SW 1271 (cell line): Measurements from ENCODE around the gene BMP4.
A peak's percentile ranks its signal among the peaks of the same experiment; 100 is the strongest.

Experiments used
- DNase-seq, 2 experiments: peaks; one replicate each; lab custom pipeline; 2025; lab: John Stamatoyannopoulos, UW

The BMP4 gene

DNA sequence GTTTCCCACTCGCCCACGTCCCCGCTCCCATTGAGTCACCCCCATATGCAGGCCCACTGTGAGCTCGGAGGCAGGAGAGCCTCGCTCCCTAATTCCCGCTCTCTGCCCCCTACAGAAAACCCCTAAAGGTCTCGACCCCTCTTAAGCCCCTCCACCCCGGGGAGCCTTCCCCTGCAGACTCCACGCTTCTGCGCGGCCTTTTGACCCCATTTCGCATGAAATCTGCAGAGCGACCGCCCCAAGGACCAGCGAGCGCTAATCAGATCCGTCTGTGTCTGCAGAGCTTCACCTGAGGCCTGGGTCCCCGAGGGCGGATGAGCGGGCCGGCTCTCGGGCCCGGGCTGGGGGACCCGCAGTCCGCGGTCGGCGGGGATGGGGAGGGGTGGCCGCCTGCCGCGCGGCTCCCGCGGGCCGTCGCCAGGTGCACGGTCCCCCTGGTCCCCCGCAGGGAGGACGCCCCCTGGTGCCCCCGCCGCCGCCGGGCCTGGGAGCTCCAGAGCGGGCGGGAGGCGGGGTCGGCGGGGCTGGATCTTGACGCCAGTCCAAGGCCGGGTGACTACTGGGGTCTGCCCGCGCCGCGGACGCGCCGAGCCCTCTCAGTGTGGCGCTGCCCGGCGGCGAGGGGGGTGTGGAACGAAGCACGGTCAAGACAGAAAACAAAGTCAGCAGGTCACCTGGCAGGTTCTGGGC lies 10.1 kb downstream of the BMP4 start:
- no peak for DNase-seq

DNA sequence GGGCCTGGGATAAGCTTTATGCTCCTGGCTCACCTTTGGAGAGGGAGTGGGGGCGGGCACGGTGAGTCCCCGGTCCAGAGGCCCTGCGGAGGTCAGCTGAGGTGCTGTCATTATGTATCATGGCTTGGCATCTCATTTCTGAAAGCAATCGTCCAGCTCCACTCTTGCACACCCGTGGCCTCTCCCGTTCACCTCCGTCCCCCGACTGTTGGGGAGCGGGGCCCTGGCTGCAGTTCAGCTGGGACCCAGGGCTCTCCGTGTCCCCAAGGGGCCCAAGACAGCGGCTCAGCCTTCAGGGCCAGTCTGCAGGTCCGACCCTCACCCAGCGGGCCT lies 10.6 kb downstream of the BMP4 start:
- no peak for DNase-seq

DNA sequence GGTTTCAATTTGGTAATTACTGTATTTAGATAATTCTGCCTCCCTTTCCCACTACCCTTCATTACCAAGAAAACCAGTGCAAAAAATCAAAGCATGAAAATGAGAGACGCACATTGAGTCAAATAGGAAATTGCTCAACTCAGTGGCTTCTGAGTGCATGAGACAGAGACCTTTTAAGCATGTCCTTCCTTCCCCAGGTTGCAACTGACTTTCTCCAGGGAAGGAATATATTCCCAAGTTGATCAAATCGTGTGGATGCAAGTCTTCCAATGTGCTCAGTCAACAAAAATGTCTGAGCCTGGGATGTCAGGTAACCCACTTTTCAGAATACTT lies 12.9 kb downstream of the BMP4 start:
- no peak for DNase-seq

DNA sequence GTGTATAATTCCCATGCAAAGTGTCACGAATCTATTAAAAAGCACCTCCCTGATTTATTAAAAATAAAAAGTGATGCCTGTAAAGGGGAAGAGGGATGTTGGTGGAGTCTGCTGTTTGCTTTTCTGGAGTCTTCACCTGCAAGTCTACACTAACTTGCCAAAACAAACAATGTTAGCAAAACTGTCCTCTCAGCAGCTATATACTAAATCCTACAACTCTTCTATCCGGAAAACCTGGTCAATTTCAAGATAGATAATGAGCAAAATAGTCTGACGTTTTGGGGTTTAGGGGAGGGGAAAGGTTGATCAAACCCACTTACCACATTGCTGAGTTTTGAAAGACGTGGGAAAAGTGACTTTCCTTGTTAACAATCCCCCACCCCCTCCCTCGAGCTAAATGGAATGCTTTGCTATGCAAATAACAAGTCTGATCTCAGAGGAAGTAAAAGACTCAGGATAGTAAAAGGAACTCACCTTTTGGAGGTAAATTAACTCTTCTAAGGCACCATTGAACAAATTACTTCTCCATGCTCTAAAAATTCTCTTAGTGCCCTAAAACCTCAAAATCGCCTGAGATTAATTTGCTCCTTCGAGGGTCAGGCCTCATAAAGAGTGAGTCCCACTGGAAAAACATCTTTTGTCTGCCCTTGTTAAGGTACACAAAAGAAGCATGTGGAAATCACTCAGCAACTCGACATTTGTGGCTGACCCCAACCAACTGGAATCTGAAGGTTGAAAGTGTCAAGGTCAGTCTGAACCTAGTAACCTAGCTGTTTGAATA lies 13.5 kb downstream of the BMP4 start:
- no peak for DNase-seq

DNA sequence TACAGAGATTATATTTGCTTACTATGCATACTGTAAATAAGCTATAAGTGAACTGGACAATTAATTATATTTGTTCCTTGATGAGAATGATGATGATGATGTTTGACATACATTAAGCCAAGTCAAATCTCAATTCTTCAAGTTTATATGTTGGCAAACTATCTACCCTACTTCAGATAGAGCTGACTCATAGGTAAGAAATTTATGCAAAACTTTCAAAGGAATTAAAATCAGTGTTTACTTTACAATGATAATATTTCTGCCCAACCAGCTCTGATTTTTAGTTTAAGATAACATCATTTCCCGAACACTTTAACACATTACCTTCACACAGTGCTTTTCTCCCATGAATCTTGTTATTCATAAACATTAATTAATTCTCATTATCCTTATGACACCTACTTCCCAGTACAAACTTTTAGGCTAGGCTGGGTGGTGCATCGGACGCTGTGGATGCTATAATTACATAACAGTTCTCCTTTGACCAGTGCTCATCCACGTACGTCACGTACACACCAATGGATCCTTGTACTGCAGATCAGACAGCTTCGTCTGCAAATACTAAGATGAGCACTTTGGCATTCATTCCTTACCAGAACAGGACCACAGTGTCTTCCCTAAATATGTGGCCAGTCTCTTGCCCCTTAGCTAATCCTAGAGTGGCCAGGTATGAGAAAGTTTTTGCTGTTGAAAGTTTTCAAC lies 18.3 kb downstream of the BMP4 start:
- no peak for DNase-seq

DNA sequence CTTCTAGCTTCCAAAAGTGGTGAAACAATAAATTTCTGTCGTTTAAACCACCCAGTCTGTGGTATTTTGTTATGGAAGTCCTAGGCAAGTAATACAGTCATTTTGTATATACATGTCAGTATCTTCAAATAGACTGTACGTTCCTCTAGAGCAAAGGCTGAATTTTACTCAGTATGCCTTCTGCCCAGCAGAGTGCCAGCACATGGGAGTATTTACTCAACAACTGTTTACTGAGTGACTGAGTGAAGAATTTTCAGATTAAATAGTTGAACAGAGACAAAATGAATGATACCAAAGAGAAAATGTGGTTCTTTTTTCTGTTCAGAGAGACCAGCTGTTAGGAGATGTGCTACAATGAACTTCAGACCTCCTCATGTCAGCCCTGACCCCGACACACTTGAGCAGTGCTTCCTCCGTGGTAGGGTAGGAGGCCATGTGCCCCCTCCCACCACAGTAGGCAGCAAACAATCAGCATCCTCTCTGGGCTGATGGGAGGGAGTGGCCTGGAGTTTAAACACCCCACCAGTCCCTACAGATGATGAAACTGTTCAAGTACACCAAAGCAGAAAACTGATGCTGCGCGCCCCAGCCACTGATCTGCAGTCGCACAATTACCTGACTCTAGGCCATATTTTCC lies 21.7 kb downstream of the BMP4 start:
- no peak for DNase-seq

DNA sequence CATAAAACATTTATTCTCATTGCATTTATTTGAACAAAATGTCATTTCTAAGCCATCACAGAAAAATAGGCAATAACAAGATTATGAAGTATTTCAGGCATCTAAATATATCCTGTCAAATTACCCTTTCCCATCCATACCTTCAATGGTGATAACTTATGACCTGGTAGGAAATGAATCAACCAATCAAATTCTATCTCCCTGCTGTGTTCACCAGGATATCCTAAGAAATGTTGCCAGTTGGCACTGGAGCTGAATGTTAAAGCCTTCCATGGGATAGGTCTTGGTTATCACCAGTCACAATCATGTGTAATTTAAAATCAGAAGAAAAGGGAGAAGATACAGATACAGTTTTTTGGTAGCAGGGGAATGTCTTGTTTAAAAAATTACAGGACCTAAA lies 23.7 kb downstream of the BMP4 start:
- DNase-seq, result no peak

DNA sequence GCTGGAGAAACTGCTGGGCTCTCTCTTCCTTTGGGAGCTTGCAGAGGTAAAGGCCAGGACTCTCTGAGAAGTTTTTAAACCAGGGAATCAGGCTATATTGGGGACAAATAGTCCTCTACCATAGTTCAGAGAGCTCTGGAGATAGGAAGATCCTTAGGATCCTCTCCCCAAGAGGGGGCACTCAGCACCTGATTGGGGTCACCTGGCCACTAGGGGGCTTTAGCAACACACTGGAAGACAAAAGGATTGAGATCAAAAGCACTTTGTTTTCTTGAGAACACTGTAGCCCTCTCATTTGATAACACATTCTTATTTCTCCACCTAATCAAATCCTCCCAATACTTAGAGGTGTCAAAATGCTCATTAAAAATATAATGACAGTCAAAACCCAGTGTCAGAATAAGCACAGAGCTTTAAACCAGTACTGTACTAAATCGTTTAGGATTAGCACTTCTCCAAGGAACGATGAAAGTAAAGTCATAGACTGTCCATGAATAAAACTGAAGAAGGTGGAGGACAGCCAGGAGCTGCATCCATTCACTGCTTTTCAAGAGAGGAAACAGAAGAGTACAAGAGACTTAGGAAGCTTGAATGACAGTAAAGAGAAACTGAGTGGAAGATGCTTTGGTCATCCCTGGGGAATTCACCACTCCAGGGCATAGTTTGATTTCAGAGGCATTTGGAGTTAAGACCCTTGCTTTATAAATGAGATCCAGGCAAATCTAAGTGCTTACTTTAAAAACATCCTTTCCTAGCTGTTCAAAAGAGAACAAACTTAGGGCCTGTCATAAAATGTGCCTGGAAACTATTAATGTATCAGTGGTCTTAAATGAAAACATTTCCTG lies 26.5 kb downstream of the BMP4 start:
- DNase-seq, result peak in 1 of 2 experiments; percentile 11

DNA sequence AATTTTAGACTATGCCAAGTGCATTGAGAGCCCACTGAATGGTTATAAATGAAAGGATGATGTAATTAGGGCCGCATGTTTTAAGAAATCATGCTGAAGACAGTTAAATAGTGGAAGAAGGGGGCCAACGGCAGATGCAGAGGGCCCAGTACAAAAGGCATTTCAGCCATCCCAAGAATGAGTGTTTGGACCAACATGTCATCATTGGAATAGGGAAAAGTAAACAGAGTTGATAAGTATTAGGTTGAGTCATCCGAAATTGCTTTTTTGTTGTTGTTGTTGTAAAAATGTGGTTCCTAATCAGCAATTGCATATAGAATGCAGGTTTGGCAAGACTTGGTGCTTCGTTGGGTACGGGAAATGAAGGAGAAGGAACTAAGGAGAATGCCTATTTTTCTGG lies 29.5 kb downstream of the BMP4 start:
- DNase-seq, result peak in 1 of 2 experiments; percentile 58

DNA sequence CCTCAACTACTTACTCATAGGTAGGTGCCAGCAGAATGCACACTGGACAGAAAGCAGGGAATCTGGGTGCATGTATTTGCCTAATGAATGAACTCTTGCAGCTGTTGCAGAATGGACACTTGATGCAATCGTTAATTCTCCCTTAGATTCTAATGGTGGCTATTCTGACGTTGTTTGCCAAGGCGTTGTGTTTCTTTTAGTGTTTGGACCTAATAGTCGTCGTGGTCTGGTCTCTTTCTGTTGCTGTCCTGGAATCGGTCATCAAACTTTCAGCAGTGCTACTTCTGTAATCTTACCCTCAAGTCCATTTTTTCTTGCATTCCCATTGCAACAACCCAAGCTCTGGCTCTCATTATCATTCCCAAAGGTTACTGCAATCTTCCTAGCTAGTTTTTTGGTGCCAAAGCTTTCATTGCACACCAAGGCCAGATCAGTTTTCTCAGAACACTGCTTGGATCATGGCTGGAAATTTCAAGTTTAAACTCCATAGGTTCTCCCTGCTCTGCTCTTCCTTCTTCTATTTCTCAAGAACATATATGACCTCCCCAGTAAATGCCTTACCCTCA lies 31.3 kb downstream of the BMP4 start:
- no peak for DNase-seq

DNA sequence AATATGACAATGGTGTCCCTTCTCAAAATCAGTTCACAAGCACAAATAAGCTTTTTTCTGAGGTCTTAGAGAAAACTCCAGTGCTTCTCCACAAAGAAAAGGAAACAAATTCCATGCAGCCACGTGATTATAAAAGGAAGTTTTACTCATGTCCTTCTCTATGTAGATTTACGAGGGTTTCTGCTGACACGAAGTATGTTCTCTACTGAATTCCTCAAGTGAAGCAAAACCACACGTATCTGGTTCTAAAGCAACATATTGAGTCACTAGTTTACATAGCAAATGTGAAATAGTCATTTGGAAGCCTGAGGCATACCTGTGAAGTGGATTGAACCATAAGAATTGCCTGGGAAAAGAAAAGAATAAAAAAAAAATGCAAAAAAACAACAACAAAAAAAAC lies 31.9 kb downstream of the BMP4 start:
- DNase-seq, result peak in 1 of 2 experiments; percentile 54

DNA sequence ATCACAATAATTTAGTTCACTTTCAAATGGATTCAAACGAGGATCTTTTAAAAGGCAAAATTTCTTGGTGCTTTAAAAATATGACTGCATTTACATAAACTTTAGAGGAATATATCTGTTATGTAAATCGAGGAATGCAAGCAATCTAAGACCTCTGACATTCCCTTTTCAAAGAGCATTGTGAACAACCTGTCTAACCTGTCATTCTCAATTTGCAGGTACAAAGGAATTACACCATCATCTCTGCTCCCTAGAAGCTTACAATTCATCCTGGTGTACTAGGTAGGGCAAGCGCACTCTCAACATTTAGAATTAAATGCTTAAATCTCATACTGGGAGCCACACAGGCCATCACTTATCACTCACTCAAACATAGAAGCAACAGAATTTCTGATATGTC lies 35.6 kb downstream of the BMP4 start:
- DNase-seq, result no peak

DNA sequence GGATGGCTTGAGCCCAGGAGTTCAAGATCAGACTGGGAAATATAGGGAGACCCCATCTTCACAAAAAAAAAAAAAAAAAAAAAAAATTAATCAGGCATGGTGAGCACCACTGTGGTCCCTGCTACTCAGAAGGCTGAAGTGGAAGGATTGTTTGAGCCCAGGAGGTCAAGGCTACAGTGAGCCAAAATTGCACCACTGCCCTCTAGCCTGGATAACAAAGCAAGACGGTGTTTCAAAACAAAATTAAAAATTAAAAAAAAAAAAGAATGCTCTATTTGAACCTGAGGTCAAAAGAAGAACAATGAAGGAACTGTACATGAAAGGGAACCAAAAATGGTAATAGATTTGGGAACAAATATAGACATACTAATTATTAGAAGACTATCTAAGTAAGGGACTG lies 40.4 kb downstream of the BMP4 start:
- DNase-seq, result no peak

DNA sequence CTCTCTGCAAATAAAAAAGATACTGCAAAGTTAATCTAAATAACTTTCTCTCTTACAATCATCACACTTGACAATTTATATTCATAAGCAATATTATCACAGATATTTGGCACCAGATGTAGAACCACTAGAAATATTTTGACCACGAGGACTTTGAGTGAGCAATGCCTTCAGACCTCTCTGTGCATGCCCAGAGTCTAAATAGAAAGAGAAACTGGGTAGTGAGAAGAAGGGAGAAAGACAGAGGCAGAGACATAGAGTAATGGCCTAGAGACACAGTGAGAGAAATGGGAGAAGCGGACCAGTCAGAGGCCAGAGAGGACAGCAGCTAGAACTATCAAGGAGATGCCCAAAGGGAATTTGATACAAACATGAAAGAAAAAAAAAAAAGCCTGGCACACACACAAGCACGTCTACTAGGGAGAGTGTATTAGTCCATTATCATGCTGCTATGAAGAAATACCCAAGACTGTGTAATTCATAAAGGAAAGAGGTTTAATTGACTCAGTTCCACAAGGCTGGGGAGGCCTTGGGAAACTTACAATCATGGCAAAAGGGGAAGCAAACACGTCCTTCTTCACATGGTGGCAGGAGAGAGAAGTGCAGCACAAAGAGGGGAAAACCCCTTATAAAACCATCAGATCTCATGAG lies 41.1 kb downstream of the BMP4 start:
- DNase-seq, result no peak

DNA sequence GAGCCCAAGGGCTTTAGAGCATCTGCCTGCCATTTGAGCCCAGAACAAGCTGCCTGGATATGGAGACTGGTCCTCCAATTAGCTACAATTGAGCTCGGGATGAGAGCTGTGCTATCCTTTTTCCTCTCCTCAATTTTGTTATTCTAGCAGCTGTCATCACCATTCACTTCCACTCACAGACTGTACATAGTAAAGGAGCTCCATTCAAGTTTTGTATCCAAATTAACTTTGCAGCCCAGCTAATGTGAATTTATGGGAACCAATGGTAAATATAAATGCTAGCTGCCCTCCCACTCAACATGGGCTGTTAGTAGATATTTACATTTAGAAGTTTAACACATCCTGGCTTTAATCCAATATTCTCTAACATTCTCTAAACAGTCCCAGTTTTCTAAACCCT lies 44.6 kb downstream of the BMP4 start:
- DNase-seq, result no peak

DNA sequence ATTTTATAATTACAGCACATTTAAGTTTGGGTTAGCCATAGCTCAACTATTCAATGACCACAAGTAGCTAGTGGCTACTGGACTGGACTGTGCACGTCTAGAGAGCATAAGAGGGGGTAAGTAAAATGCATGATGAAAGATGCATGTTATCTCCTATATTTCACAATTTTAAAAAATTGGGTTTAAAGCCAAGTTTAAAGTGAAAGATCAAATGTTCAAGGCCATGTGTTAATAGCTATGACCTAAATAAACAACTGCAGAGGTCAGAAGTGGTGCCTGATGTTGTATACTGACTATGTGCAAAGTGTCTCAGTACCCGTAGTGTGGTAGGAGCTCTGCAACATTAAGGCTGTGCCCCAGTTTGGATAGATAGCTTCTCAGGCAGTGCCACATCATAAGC lies 48.2 kb downstream of the BMP4 start:
- DNase-seq, result no peak

DNA sequence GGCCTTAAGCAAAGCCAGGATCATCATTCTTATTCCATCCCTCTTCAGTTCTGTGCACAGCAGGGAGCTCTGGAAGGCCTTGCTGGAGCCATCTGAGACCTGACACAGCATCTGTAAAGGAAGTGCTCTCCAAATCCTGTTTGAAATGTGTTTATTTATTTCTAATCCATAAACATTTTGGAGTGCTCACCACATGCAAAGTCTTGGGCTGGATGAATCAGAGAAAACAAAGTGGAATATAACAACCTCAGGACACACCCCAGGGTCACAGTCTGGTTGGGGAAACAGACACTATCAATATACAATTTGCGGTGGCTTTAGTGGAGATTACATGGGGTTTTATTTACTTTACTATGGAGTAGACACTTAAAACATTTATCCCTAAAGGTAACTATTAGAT lies 54.3 kb downstream of the BMP4 start:
- DNase-seq, result no peak

DNA sequence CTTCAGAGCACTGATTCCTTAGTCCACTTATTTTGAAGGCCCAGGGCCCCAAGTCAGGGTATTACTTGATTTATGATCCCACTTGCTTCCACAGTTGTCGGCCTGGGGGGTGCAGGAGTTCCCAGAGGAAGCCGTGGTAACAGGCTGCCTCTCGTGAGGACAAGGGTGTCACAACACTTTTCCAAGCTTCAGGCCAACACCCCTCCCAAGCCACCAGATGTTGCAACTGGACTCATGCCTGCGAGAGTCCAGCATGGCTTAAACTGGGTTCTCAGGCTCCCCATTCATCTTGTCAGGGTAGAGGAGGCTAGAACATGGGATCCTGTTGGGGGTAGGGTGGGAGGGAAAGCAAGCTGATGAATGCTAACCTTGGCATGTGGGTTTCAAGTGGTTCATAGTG lies 56.1 kb downstream of the BMP4 start:
- no peak for DNase-seq
